Stimulated activated CD8-positive, alpha-beta memory T cell treated with anti-CD3 and anti-CD28 coated beads, Interleukin-15, amount 100 ng/mL, for 24 hours (primary cell): ENCODE measurements around the gene IQGAP1.
"Not testable (repeated sequence)": the region's sequence is repeated elsewhere in the genome, so short reads cannot be mapped to it uniquely, and the experiment has no call there.

Experiments
- DNase-seq: peaks from one replicate; pipeline ENCODE4 v3.0.0-alpha.2; 2020; ENCODE audit warnings: low read depth

Gene IQGAP1

GRCh38 chr15:90482124-90483011 is 94.3 kb downstream of the IQGAP1 start:
- no peak for DNase-seq

GRCh38 chr15:90483012-90483307 is 94.9 kb downstream of the IQGAP1 start:
- no peak for DNase-seq

- DNase-seq: no peak
These were observed 95.6 kb downstream of the IQGAP1 start for GRCh38 chr15:90483637-90484036.

- DNase-seq: no peak
These were observed 99.1 kb downstream of the IQGAP1 start for GRCh38 chr15:90487186-90487585.

GRCh38 chr15:90489514-90489913 is 101.5 kb downstream of the IQGAP1 start:
- no peak for DNase-seq

- no peak for DNase-seq
These were observed 101.9 kb downstream of the IQGAP1 start for GRCh38 chr15:90489944-90490343.

GRCh38 chr15:90493647-90494046 is 105.6 kb downstream of the IQGAP1 start:
- no peak for DNase-seq

- no peak for DNase-seq
These were observed 107.0 kb downstream of the IQGAP1 start for GRCh38 chr15:90495067-90495466.

- no peak for DNase-seq
These were observed 108.7 kb downstream of the IQGAP1 start for GRCh38 chr15:90496791-90497190.

- DNase-seq: no peak
These were observed 109.3 kb downstream of the IQGAP1 start for GRCh38 chr15:90497376-90497775.

GRCh38 chr15:90497912-90498311 is 109.9 kb downstream of the IQGAP1 start:
- DNase-seq: no peak

GRCh38 chr15:90500171-90500570 is 112.1 kb downstream of the IQGAP1 start:
- DNase-seq: no peak

- DNase-seq: no peak
These were observed 113.9 kb downstream of the IQGAP1 start for GRCh38 chr15:90501898-90502297.

GRCh38 chr15:90510781-90511180 is 122.7 kb downstream of the IQGAP1 start:
- DNase-seq: not testable (repeated sequence)

GRCh38 chr15:90511211-90511618 is 123.2 kb downstream of the IQGAP1 start:
- not testable (repeated sequence) for DNase-seq

GRCh38 chr15:90512276-90512675 is 124.2 kb downstream of the IQGAP1 start:
- no peak for DNase-seq

- no peak for DNase-seq
These were observed 124.9 kb downstream of the IQGAP1 start for GRCh38 chr15:90512981-90513380.

- no peak for DNase-seq
These were observed 125.4 kb downstream of the IQGAP1 start for GRCh38 chr15:90513448-90513847.

GRCh38 chr15:90513893-90514292 is 125.9 kb downstream of the IQGAP1 start:
- DNase-seq: not testable (repeated sequence)

GRCh38 chr15:90519688-90520087 is 131.6 kb downstream of the IQGAP1 start:
- DNase-seq: no peak

GRCh38 chr15:90520365-90520764 is 132.3 kb downstream of the IQGAP1 start:
- DNase-seq: no peak

GRCh38 chr15:90523373-90523772 is 135.3 kb downstream of the IQGAP1 start:
- DNase-seq: no peak

GRCh38 chr15:90524018-90524803 is 136.2 kb downstream of the IQGAP1 start:
- DNase-seq: not testable (repeated sequence)
